Mucosa of rectum (tissue), 2 donors: ENCODE measurements around the gene LGALS3BP.

Experiments used
- H3K27ac ChIP-seq, 2 donors: one replicate each; pipeline ENCODE4 v1.7.0; 2013; ENCODE audit warnings: inconsistent platforms in 2 of 2, low read depth in 2 of 2, low read length in 2 of 2
- H3K27me3 ChIP-seq, 2 donors: one replicate each; pipeline ENCODE4 v1.7.0; 2013; ENCODE audit warnings: low read length in 2 of 2; ENCODE audit not compliant: control insufficient read depth in 2 of 2, insufficient read depth in 2 of 2
- H3K36me3 ChIP-seq, 2 donors: one replicate each; pipeline ENCODE4 v1.7.0; 2013; ENCODE audit warnings: low read length in 2 of 2; ENCODE audit not compliant: control insufficient read depth in 2 of 2, insufficient read depth in 2 of 2
- H3K4me1 ChIP-seq, 2 donors: one replicate each; pipeline ENCODE4 v1.7.0; 2013; ENCODE audit warnings: low read length in 2 of 2, mild to moderate bottlenecking in 1 of 2; ENCODE audit not compliant: control insufficient read depth in 2 of 2, insufficient read depth in 2 of 2
- H3K4me3 ChIP-seq, 2 donors: one replicate each; pipeline ENCODE4 v1.7.0; 2013; ENCODE audit warnings: low read length in 2 of 2
- H3K9ac ChIP-seq, 2 donors: one replicate each; pipeline ENCODE4 v1.7.0; 2013; ENCODE audit warnings: low read length in 2 of 2, low read depth in 1 of 2, mild to moderate bottlenecking in 1 of 2
- H3K9me3 ChIP-seq, 2 donors: one replicate each; pipeline ENCODE4 v1.7.0; 2013; ENCODE audit warnings: low read length in 2 of 2; ENCODE audit not compliant: control insufficient read depth in 2 of 2
- donor health status: healthy.
- donor health status: Normal muscosa, but diverticular disease.

LGALS3BP gene

DNA sequence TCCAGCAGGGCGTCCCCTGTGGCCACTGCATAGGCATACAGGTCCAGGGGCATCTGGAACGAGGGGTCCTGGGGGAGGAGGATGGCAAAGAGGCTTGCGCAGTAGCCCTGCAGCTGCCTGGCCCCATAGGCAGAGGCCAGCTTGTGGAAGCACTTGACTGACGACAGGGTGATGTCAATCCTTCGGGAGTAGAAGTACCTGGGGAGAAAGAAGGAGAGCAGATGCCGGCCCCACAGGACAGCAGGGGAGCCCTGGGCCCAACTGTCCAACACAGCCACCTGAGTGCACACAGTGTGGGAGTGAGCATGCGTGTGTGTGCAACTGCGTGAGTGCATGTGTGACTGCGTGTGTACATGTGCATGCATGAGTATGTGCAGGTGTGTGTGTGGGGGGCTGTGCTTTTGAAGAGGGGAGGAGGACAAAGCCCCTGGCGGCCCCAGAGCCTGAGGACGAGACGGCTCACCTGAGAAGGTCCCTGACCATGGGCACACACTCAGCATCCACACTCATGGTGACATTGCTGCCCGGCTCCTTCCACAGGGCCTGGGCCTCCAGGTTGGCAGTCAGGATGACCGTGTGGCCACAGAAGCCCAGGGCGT lies 7.1 kb downstream of the LGALS3BP start:
- H3K27me3 ChIP-seq = no peaks in the 10 kb centered on the region
- H3K4me1 ChIP-seq = peaks cover 29 to 38% of the 10 kb centered on the region in 2 donors
- H3K9me3 ChIP-seq = no peaks in the 10 kb centered on the region
- H3K27ac ChIP-seq = no peak overlapping the region
- peaks cover 19 to 31% of the 10 kb centered on the region in 2 donors for H3K36me3 ChIP-seq
- H3K9ac ChIP-seq = no peak overlapping the region
- H3K4me3 ChIP-seq = no peak overlapping the region

DNA sequence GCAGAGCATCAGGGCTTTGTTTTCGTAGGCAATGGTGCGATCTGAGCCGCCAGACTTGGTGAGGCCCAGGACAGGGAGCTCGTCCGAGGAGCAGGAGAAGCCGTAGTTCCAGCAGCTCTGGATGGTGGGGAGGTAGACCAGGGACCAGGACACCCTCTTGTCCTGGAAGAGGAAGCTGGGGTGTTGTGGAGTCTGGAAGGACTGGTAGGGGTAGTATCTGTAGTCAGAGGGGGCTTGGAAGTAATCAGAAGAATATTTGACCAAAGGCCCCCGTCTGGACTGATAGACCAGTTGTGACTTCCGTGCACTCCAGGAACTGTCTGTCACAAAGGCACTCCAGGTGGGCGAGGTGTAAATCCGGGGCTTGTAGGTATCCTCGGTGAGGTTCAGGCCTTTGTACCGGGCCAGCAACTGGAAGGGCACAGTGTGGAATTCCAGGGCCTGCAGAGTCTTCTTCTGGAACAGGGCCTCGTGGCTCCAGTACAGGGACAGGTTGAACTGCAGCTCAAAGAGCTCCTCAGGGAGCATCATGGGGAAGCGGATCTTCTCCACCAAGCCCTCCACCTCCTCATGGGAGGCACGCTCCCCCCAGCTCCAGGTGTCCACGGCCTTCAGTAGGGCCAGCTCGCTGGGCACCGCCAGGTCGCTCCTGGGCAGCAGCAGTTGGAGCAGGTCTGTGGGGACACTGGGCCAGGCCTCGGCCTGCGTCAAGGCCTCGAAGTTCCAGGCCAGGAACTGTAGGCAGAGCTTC lies 7.8 kb downstream of the LGALS3BP start:
- Histone ChIP-seq H3K27me3 (no peaks in the 10 kb centered on the region), H3K27ac (no peak overlapping the region), H3K4me3 (no peak overlapping the region), H3K9ac (no peak overlapping the region), H3K4me1 (peaks cover 22 to 32% of the 10 kb centered on the region in 2 donors), H3K36me3 (peaks cover 18 to 31% of the 10 kb centered on the region in 2 donors), H3K9me3 (no peaks in the 10 kb centered on the region)

DNA sequence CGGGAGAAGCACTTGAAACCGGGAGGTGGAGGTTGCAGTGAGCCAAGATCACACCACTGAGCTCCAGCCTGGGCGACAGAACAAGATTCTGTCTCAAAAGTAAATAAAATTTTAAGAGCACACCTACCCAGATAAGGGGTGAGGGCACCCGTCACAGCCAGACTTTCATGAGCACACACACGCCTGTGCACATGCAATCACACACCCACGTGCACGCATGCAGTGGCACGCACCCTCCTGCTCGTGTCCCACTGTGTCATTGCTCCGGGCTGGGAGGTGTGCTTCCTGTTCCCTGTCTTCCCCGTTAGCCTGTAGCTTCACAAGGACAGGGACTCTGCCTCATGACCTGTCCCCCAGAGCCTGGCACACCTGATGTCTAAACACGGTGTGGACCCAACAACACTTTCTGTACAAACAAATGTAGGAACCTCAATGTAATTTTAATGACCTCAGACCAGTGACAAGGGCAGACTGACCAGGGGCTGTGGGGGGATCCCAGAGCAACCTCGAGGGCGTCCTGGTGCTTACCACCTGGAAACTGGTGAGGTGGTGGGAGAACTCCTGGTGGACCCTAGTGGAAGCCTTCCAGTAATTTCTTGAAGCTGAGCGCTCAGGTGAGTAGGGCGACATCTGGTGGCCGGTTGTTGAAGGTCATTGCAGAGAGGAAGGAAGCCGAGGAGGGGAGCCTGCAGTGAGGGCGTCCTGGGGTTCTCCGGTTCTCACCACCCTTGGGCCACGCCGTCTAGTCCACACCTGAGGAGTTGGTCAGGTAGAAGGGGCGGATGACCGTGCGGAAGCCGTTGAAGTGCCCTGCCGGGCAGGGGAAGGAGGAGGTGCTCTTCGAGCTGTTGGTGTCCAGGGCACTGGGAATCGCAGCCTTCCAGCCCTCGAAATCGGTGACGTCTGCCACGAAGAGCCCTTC lies 8.6 kb downstream of the LGALS3BP start:
- Histone ChIP-seq H3K4me1 (peaks cover 14 to 23% of the 10 kb centered on the region in 2 donors), H3K36me3 (peaks cover 17 to 33% of the 10 kb centered on the region in 2 donors), H3K4me3 (no peak overlapping the region), H3K27ac (peak overlapping the region in 1 of 2 donors; percentile 11), H3K9me3 (no peaks in the 10 kb centered on the region), H3K27me3 (no peaks in the 10 kb centered on the region), H3K9ac (no peak overlapping the region)

DNA sequence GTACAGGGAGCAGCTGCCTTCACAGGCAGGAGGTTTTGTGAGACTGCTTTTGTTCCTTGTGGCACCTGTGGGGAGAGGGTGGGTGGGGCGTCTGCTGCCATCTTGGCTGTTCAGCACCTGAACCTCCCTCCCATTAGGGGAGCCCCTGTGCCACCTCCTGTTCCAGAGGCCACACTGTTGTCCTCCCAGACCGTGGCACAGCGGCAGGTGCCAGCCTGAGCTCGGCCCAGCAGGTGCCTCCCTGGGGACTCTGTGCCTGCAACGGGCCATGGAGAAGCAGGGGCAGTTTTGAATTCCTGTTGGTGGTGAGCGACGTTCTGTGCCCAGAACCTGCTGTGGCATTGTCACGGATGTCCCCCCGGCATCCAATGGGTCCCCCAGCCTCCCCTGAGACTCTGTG lies 9.9 kb downstream of the LGALS3BP start:
- Histone ChIP-seq H3K4me1 (peaks cover 9 to 17% of the 10 kb centered on the region in 2 donors), H3K9ac (no peak overlapping the region), H3K36me3 (peaks cover 17 to 33% of the 10 kb centered on the region in 2 donors), H3K27me3 (no peaks in the 10 kb centered on the region), H3K4me3 (no peak overlapping the region), H3K9me3 (no peaks in the 10 kb centered on the region), H3K27ac (no peak overlapping the region)

DNA sequence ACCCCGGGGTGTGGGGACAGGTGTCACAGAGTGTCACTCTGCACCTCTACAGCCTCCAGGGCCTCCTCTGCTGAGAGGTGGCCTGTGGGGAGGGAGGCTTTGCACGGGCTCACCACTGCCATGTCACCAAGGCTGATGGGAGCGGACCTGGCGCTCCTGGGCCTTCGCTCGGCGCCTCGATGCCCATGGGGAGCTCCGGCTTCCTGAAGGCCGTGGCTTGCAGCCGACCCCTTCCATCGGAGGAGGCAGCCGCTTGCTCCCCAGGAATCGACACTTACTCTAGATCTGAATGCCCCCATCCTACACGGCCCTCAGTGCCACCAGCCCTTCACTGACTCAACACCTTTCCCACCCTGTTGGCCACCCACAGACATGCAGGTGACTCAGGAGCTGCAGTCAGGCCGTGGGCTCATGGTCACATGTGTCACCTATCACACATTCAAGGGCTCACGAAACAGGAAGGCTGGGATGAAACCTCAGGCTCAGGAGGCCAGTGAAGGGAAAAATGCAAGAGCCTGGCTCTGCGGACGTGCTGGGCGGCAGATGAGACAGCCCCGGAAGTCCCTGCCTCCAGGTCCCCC lies 11.9 kb downstream of the LGALS3BP start:
- no peak overlapping the region for H3K9ac ChIP-seq
- no peaks in the 10 kb centered on the region for H3K9me3 ChIP-seq
- peaks cover 9 to 18% of the 10 kb centered on the region in 2 donors for H3K4me1 ChIP-seq

DNA sequence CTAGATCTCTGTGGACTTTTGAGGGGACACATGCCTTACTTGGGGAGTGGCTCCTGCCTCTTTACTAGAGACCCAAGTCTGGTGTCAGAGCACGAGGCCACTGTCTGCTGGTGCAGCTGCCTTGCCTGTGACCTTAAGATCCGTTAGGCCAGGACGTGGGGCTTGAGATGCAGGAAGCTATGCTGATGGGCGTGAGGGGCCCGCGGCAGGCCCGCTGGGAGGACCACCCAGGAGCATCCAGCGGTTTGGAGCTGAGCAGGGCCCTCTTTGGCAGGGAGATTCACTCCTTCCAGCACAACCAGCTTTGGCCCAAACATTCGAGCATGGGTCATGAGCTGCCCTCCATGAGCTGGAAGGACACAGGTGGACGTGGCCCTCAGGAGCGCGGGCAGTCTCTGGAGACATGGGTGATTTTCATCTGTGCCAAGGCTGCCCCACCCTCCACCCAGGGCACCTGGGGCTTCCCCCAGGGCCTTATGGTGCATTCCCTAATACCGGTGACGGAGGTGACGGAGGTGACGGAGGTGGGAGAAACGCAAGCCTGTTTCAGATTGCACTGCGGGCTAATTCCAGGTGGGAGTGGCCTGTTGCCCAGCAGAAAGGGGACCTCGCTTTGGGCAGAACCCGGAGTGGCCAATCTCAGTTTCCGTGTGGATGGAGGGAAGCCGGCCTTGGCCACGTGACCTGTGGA lies 12.7 kb downstream of the LGALS3BP start:
- H3K27me3 ChIP-seq = no peaks in the 10 kb centered on the region
- no peaks in the 10 kb centered on the region for H3K9me3 ChIP-seq
- no peak overlapping the region for H3K9ac ChIP-seq
- no peak overlapping the region for H3K4me3 ChIP-seq
- peaks cover 16 to 22% of the 10 kb centered on the region in 2 donors for H3K4me1 ChIP-seq
- H3K27ac ChIP-seq = no peak overlapping the region
- peaks cover 17 to 18% of the 10 kb centered on the region in 2 donors for H3K36me3 ChIP-seq

More for the DNA sequence above, 11.9 kb downstream of the LGALS3BP start:
- Histone ChIP-seq H3K36me3 (peaks cover 17 to 24% of the 10 kb centered on the region in 2 donors), H3K27me3 (no peaks in the 10 kb centered on the region), H3K4me3 (no peak overlapping the region), H3K27ac (no peak overlapping the region)

DNA sequence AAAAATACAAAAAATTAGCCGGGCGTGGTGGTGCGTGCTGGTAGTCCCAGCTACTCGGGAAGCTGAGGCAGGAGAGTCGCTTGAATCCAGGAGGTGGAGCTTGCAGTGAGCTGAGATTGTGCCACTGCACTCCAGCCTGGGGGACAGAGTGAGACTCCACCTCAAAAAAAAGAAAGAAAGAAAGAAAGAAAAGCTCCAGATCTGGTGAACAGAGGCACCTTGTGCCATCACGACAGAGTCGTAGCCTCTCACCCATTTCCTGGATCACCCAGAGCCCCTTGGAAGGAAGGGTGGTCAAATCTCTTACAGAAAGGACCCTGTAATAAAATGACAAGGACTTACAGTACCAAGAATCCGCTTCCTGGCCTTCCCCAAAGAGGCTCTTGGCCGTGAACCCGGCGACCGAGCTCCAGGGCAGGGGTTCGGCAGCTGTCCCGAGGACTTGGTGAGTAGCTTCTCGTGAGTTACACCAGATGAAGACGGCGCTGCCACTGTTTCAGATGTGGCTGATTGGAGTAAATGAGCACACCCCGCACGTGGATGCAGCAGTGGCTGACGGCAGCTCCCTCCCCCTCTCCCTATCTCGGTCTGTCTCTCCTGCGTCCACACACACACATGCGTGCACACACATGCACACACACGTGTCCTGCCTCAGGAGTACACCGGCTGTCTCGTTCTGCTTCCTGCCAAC lies 13.5 kb downstream of the LGALS3BP start:
- Histone ChIP-seq H3K36me3 (peaks cover 14 to 17% of the 10 kb centered on the region in 2 donors), H3K4me3 (no peak overlapping the region), H3K27me3 (no peaks in the 10 kb centered on the region), H3K4me1 (peaks cover 16 to 24% of the 10 kb centered on the region in 2 donors), H3K9ac (no peak overlapping the region), H3K27ac (no peak overlapping the region), H3K9me3 (no peaks in the 10 kb centered on the region)

DNA sequence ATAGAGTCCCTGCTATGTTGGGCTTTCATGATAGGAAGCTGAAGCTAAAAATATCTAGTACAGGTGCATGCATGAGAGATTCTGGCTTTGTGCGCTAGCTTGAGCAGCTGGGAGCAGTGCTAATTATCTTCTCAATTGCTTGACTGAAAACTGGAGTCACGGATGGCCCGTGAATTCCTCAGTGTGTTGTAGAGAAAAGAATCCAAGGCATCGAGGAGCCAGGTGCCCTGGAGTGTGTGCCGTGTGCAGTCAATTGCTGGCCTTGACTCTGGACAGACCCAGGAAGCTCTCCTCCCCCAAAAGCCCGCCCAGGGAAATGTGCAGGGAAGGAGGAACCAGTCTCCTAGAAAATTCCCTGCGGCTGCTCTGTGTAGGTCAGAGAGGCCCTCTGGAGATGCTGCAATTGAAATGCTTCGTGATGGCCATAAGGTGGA lies 14.2 kb downstream of the LGALS3BP start:
- Histone ChIP-seq H3K36me3 (peaks cover 14 to 17% of the 10 kb centered on the region in 2 donors), H3K4me1 (peaks cover 14 to 20% of the 10 kb centered on the region in 2 donors), H3K9me3 (no peaks in the 10 kb centered on the region), H3K27ac (no peak overlapping the region), H3K27me3 (no peaks in the 10 kb centered on the region), H3K9ac (no peak overlapping the region), H3K4me3 (no peak overlapping the region)

DNA sequence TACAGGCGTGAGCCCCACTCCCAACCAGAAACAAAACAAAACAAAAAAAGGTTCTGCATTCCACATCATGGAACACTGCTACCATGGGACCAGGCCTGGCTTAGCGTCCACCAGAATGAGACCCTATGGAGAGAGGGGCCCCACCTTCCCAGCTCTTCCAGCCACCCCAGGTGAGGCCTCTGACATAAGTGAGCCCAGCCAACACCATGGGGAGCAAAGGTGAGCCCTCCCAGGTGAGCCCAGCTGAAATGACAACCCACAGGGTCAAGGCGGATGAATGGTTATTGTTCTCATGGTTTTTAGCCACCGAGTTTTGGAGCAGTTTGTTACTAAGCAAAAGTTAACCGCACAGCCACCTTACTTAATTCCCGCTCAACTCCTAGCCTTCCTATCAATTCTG lies 16.3 kb downstream of the LGALS3BP start:
- H3K4me3 ChIP-seq = no peak overlapping the region
- H3K36me3 ChIP-seq = peaks cover 2 to 6% of the 10 kb centered on the region in 2 donors
- no peak overlapping the region for H3K9ac ChIP-seq
- H3K4me1 ChIP-seq = peaks cover 14 to 20% of the 10 kb centered on the region in 2 donors
- no peaks in the 10 kb centered on the region for H3K27me3 ChIP-seq
- H3K9me3 ChIP-seq = no peaks in the 10 kb centered on the region
- peak overlapping the region; percentile 64 to 72 for H3K27ac ChIP-seq
